ENCODE measurements around the gene NLRP2B.
"Not testable (repeated sequence)": the region's sequence is repeated elsewhere in the genome, so short reads cannot be mapped to it uniquely, and the experiment has no call there.

The NLRP2B gene

DNA sequence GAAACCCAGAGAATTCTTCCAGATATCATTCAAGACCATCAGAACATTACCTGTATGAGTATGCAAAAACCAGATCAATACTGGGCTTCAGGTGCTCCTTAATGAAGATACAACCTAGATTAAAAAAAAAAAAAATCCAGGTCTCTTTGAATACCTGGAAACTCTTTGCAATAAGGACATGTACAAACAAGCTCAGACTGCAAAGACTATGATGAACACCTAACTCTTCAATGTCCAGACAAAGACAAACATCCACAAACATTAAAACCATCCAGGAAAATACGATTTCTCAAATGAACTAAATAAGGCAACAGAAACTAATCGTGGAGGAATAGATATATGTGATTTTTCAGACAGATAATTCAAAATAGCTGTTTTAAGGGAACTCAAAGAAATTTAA lies 38.7 kb downstream of the NLRP2B start:
- TF ChIP-seq, protein P1, sequence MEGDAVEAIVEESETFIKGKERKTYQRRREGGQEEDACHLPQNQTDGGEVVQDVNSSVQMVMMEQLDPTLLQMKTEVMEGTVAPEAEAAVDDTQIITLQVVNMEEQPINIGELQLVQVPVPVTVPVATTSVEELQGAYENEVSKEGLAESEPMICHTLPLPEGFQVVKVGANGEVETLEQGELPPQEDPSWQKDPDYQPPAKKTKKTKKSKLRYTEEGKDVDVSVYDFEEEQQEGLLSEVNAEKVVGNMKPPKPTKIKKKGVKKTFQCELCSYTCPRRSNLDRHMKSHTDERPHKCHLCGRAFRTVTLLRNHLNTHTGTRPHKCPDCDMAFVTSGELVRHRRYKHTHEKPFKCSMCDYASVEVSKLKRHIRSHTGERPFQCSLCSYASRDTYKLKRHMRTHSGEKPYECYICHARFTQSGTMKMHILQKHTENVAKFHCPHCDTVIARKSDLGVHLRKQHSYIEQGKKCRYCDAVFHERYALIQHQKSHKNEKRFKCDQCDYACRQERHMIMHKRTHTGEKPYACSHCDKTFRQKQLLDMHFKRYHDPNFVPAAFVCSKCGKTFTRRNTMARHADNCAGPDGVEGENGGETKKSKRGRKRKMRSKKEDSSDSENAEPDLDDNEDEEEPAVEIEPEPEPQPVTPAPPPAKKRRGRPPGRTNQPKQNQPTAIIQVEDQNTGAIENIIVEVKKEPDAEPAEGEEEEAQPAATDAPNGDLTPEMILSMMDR (IDR thresholded peaks at IDR 0.05; ENCODE audit: extremely low read depth, missing control alignments), result no peak
- DNase-seq (ENCODE audit: low spot score), result no peak

DNA sequence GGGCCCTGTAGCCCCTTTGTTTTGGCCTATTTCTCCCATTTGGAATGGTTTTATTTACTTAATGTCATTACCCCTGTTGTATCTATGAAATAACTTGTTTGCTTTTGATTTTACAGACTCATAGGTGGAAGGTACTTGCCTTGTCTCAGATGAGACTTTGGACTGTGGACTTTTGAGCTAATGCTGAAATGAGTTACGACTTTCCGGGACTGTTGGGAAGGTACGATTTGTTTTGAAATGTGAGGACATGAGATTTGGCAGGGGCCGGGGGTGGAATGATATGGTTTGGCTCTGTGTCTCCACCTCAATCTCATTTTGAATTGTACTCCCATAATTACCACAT lies 39.4 kb downstream of the NLRP2B start:
- no peak for DNase-seq (ENCODE audit: low spot score)
- TF ChIP-seq, protein P1 (IDR thresholded peaks at IDR 0.05; ENCODE audit: extremely low read depth, missing control alignments), result no peak

DNA sequence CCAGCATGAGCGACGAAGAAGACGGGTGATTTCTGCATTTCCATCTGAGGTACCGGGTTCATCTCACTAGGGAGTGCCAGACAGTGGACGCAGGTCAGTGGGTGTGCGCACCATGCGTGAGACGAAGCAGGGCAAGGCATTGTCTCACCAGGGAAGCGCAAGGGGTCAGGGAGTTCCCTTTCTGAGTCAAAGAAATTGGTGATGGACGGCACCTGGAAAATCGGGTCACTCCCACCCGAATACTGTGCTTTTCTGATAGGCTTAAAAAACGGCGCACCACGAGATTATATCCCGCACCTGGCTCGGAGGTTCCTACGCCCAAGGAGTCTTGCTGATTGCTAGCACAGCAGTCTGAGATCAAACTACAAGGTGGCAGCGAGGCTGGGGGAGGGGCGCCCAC lies 50.6 kb downstream of the NLRP2B start:
- DNase-seq (ENCODE audit: low spot score), result not testable (repeated sequence)
